HG03342 (cell line): ENCODE results near the gene SMAD4.
A peak's percentile ranks its signal among the peaks of the same experiment; 100 is the strongest.
"Not testable (repeated sequence)": the region's sequence is repeated elsewhere in the genome, so short reads cannot be mapped to it uniquely, and the experiment has no call there.

ENCODE experiments used
- ATAC-seq: cut with Tn5 transposase; IDR thresholded peaks from one replicate; pipeline ENCODE4 v1.9.1; 2021; ENCODE audit warnings: mild to moderate bottlenecking, moderate library complexity; ENCODE audit not compliant: unreplicated experiment

Gene SMAD4

GRCh38 chr18:51029694-51030536, at the start of gene SMAD4:
Gene SMAD4, plus strand, starts transcription at chr18:51030213. Its CDS starts 16,834 bp downstream, at chr18:51047047.
- peak; percentile 79 for ATAC-seq

GRCh38 chr18:50981381-50981780, 48.6 kb upstream of the SMAD4 start:
- ATAC-seq: no peak

DNA sequence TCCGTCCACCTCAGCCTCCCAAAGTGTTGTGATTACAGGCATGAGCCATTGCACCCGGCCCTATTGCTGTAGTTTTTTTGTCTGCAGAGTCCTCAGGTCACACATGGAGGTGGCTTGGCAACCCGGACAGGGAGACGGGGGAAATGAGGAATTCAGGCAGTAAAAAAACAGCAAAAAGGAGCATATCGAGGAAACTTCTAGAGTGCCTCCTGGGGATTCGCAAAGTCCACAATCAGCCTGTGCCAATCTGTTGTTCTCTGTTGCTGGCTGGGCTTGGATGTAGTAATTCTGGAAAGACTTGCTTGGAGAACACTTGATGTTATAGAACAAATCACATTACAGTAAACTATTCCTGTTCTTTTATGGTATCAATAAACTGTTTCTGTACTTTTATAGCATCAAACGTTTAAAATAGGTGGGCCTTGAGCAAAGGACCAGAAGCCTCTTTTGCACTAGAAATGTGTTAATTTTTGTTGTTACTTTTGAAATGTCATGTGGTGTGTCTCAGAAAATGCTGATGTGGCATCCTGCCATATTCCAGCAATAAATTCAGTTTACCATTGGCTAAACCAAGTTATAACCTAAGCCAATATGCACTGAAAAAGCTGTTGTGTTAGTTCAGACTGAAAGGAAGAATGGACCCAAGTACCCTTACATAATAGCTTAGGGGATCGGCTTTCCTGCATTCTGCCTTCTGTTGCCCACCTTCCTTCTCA, 47.8 kb upstream of the SMAD4 start:
- ATAC-seq: no peak

- ATAC-seq: no peak
Measured at GRCh38 chr18:50982802-50983179, 47.2 kb upstream of the SMAD4 start.

- no peak for ATAC-seq
Measured at GRCh38 chr18:50986360-50987087, 43.5 kb upstream of the SMAD4 start.

DNA sequence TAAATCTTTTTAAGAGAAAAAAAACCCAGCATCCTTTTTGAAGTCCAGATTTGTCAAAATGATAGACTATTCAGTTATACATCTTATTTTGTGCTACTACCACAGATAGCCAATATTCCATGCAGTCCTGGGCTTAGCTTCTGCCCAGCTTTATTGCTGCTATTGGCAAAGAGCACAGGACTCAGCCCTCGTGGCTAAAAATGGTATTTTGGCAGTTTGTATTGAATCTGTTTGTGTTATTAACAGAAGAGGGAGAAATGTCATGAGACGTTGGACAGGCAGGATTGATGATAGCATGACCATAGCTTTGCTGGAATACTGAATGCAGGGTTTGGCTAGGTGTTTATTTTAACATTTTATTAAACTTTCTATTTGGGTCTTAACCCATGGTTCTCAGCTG, 42.8 kb upstream of the SMAD4 start:
- no peak for ATAC-seq

DNA sequence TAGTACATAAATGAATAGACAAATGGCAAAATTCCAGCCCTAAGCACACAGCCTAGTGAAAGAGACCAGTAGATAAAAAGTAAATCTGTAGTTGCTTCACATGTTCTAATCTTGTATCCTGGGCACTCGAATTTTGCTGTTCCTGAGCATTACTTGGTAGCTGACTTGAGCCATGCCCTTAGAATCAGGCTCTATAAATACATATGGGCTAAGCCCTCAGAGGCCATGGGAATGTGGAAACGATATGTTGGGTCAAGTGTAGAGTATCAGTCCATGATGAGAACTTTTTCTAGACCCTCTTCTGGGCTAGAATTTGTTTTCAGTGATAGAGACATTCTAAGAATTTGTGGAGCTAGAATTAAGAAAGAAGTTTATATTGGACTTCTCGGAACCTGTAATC, 40.3 kb upstream of the SMAD4 start:
- no peak for ATAC-seq

GRCh38 chr18:50992351-50992762, 37.7 kb upstream of the SMAD4 start:
- ATAC-seq: no peak

- ATAC-seq: no peak
Measured at GRCh38 chr18:50994031-50994430, 36.0 kb upstream of the SMAD4 start.

DNA sequence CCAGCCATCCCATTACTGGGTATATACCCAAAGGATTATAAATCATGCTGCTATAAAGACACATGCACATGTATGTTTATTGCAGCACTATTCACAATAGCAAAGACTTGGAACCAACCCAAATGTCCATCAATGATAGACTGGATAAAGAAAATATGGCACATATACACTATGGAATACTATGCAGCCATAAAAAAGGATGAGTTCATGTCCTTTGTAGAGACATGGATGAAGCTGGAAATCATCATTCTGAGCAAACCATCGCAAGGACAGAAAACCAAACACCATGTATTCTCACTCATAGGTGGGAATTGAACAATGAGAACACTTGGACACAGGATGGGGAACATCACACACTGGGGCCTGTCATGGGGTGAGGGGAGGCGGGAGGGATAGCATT, 26.8 kb upstream of the SMAD4 start:
- ATAC-seq: not testable (repeated sequence)

DNA sequence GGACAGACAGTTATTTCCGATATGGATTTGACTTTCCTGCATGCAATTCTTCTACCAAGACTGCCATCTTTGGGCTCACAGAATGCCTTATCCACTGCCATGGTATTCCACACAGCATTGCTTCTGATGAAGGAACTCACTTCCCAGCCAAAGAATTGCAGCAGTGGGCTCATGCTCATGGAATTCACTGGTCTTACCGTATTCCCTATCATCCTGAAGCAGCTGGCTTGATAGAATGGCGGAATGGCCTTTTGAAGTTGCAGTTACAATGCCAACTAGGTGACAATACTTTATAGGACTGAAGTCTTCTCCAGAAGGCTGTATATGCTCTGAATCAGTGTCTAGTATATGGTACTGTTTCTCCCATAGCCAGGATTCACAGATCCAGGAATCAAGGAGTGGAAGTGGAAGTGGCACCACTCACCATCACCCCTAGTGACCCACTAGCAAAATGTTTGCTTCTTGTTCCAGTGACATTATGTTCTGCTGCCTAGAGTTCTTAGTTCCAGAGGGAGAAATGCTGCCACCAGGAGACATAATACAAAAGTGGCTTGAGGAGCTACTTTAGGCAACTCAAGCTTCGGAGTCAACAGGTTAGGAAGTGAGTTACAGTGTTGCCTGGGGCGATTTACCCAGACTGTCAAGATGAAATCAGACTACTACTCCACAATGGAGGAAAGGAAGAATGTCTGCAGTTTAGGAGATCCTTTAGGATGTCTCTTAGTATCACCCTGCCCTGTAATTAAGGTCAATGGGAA, 23.8 kb upstream of the SMAD4 start:
- no peak for ATAC-seq

- ATAC-seq: no peak
Measured at GRCh38 chr18:51006948-51007789, 22.8 kb upstream of the SMAD4 start.

DNA sequence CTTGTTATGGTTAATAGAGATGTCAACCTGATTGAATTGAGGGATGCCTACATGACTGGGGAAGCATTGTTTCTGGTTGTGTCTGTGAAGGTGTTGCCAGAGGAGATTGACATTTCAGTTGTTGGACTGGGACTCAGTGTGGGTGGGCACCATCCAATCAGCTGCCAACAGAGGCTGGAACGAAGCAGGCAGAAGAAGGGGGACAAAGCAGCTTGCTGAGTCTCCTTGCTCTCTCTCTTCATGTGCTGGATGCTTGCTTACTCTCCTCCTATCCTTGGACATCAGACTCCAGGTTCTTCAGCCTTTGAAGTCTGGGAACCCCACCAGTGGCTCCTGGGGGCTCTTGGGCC, 22.2 kb upstream of the SMAD4 start:
- no peak for ATAC-seq

DNA sequence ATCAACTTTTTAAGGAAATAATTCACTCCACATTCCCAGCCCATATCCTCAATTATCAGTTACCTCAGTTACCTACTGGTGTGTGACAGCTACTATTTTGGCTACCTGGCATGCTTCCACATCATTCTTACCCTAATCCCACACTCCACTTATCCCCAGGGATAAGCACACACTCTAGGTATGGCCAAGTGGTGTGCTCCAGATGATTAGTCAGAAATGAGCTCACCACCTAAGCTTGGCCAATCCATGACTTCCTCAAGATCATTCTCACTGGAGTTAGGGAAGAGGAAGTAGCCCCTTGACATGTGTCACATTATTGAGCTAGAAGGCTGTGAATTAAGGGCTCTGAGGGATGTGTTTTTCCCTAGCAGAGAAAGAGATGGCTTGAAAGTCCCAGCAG, 20.9 kb upstream of the SMAD4 start:
- no peak for ATAC-seq

GRCh38 chr18:51010218-51010617, 19.8 kb upstream of the SMAD4 start:
- no peak for ATAC-seq

DNA sequence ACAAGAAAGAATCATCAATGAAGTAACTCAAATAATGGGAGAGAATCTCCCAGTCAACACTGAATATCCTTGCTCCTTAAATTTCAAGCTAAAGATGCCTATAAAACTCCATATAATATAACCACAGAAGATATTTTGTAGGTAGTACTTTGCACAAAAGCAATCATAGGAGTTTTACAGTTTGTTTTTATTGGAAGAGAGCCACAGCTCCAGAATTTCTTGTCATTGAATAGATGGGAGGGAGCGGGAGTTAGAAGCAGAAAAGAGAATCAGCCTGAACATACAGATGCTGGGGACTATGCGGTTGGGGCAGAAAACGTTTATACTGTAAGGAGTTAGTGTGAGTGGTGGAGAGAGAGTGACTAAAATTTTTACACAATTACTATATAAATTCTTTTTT, 18.3 kb upstream of the SMAD4 start:
- no peak for ATAC-seq

GRCh38 chr18:51012441-51012840, 17.6 kb upstream of the SMAD4 start:
- ATAC-seq: no peak

DNA sequence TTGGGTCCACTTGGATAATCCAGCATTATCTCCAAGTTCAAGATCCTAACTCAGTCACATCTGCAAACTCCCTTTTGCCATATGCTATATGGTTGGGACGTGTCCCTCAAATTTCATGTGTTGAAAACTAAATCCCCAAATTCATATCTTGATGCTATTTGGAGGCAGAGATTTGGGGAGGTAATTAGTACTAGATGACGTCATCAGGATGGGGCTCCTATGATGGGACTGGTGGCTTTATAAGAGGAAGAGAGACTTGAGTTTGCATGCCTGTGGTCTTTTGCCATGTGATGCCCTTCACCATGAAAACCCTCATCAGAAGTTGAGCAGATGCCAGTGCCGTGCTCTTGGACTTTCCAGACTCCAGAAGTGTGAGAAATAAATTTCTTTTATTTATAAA, 16.8 kb upstream of the SMAD4 start:
- no peak for ATAC-seq

DNA sequence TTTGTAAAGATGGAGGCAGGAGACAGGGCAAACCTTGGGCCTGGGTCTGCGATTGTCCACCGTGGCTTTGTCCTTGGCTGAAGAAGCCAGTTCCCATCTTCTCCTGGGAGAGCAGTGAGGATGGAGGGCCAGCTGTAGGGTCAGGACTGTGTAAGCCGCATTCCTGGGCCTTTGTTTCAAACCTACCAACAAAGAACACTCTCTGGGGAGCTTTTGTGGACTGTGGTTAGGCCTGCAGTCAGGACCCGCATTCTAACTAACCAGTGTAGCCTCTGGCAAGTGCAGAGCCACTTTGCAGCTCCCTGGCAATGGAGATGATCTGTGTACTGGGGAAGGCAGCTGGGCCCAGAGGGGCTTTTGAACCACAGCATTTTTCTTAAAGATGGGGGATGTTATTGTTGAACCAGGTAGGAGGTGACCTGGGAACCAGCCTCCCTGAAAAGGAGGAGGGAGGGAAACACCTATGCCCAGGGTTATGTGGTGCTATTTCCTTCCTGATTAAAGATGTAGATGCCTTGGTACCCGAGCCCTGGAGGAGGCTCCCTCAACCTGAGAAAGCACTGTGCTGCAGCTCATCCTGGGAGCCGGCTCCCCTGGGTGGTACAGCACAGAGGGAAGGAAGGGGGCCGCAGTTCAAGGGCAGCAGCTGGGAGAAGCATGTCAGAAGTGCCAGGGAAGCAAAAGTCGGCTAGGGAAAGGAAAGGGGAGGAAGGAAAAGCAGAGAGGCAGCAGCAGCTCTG, 12.7 kb upstream of the SMAD4 start:
- no peak for ATAC-seq
